ENCODE measurements around the gene PIK3R1. TPM values are rescaled to one million over a fixed set of nuclear protein-coding genes. Genes with fewer than 3 reads are reported as not detected.

PIK3R1 gene
- total RNA-seq, 6 donors from 2014 or later: 52.3 to 112 (median 92.5) TPM

DNA sequence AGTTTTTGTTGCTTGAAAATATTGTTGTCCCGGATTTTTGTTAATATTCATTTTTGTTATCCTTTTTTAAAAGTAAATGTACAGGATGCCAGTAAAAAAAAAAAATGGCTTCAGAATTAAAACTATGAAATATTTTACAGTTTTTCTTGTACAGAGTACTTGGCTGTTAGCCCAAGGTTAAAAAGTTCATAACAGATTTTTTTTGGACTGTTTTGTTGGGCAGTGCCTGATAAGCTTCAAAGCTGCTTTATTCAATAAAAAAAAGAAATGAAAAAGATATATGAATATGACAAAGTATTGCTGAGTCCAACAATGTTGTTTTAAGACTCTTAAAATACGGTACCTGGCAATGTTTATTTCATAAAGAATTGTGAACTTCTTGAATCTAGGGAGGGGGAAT is 82.9 kb downstream of the PIK3R1 start:
- H3K4me3 ChIP-seq: no peak overlapping the region
- no peak for TF ChIP-seq POLR2AphosphoS5 (IDR thresholded peaks at IDR 0.05)
- TF ChIP-seq EP300 (IDR thresholded peaks at IDR 0.05): no peak
- no peak for TF ChIP-seq POLR2A (IDR thresholded peaks at IDR 0.05)
- TF ChIP-seq, protein P1, sequence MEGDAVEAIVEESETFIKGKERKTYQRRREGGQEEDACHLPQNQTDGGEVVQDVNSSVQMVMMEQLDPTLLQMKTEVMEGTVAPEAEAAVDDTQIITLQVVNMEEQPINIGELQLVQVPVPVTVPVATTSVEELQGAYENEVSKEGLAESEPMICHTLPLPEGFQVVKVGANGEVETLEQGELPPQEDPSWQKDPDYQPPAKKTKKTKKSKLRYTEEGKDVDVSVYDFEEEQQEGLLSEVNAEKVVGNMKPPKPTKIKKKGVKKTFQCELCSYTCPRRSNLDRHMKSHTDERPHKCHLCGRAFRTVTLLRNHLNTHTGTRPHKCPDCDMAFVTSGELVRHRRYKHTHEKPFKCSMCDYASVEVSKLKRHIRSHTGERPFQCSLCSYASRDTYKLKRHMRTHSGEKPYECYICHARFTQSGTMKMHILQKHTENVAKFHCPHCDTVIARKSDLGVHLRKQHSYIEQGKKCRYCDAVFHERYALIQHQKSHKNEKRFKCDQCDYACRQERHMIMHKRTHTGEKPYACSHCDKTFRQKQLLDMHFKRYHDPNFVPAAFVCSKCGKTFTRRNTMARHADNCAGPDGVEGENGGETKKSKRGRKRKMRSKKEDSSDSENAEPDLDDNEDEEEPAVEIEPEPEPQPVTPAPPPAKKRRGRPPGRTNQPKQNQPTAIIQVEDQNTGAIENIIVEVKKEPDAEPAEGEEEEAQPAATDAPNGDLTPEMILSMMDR (IDR thresholded peaks at IDR 0.05): no peak
- H3K27ac ChIP-seq: no peak overlapping the region
- no peaks in the 10 kb centered on the region for H3K27me3 ChIP-seq
- DNase-seq (no peak), ATAC-seq (ENCODE audit: low FRiP score in 2 of 2) (no peak)
- peaks cover 3 to 12% (median 4%) of the 10 kb centered on the region in 4 donors for H3K4me1 ChIP-seq
- WGBS, 2 donors: 76 to 80% methylated on average over 2 of the region's 2 CpGs
- no peaks in the 10 kb centered on the region for H3K9me3 ChIP-seq
- peaks cover 33 to 75% (median 49%) of the 10 kb centered on the region in 4 donors for H3K36me3 ChIP-seq

- no peak for ATAC-seq (ENCODE audit: low FRiP score in 2 of 2)
- WGBS, 2 donors: 55 to 59% methylated on average over 4 of the region's 4 CpGs
- peaks cover 29 to 68% (median 44%) of the 10 kb centered on the region in 4 donors for H3K36me3 ChIP-seq
Observed at GRCh38 chr5:68299105-68299504, 83.5 kb downstream of the PIK3R1 start.

DNA sequence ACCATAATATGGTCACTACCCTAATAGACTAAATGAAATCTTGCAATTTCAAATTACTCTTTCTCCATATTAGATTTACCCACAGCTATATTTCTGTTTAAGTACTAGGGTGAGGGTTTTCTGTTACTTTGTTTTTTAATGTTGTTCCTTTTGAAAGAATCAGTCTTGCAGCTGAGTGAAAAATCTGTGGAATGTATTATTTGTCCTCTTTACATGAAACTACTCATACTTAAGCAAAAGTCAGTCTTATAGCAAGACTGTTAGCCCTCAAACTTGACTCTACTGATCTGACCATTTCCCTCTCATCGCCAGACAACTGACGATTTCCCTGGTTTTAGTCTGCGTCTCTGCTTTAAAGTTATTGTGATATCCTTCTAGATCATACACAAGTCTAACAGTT is 84.0 kb downstream of the PIK3R1 start:
- H3K4me3 ChIP-seq: no peak overlapping the region
- DNase-seq (no peak), ATAC-seq (ENCODE audit: low FRiP score in 2 of 2) (no peak)
- H3K27me3 ChIP-seq: no peaks in the 10 kb centered on the region
- H3K9me3 ChIP-seq: no peaks in the 10 kb centered on the region
- H3K36me3 ChIP-seq: peaks cover 25 to 64% (median 39%) of the 10 kb centered on the region in 4 donors
- H3K4me1 ChIP-seq: peaks cover 3 to 12% (median 4%) of the 10 kb centered on the region in 4 donors
- 84 to 97% methylated on average over 3 of the region's 3 CpGs for WGBS, 2 donors
- no peak for TF ChIP-seq EP300 (IDR thresholded peaks at IDR 0.05)
- TF ChIP-seq, protein P1 (IDR thresholded peaks at IDR 0.05): no peak
- no peak for TF ChIP-seq POLR2A (IDR thresholded peaks at IDR 0.05)
- no peak for TF ChIP-seq POLR2AphosphoS5 (IDR thresholded peaks at IDR 0.05)
- H3K27ac ChIP-seq: no peak overlapping the region

More at GRCh38 chr5:68299105-68299504, 83.5 kb downstream of the PIK3R1 start:
- no peak for TF ChIP-seq POLR2A (IDR thresholded peaks at IDR 0.05)
- TF ChIP-seq, protein P1 (IDR thresholded peaks at IDR 0.05): no peak
- no peak for TF ChIP-seq EP300 (IDR thresholded peaks at IDR 0.05)
- no peak for TF ChIP-seq POLR2AphosphoS5 (IDR thresholded peaks at IDR 0.05)
- Histone ChIP-seq H3K27me3 (no peaks in the 10 kb centered on the region), H3K9me3 (no peaks in the 10 kb centered on the region), H3K27ac (no peak overlapping the region), H3K4me1 (peaks cover 3 to 12% (median 4%) of the 10 kb centered on the region in 4 donors), H3K4me3 (no peak overlapping the region)
- no peak for DNase-seq

- peaks cover under 1 to 28% (median 9%) of the 10 kb centered on the region in 4 donors for H3K36me3 ChIP-seq
- DNase-seq: no peak
- no peaks in the 10 kb centered on the region for H3K9me3 ChIP-seq
- H3K27me3 ChIP-seq: no peaks in the 10 kb centered on the region
- TF ChIP-seq, protein P1 (IDR thresholded peaks at IDR 0.05): no peak
- TF ChIP-seq POLR2A (IDR thresholded peaks at IDR 0.05) (no peak), POLR2AphosphoS5 (IDR thresholded peaks at IDR 0.05) (no peak), EP300 (IDR thresholded peaks at IDR 0.05) (no peak)
- 69 to 80% methylated on average over 3 of the region's 3 CpGs for WGBS, 2 donors
- ATAC-seq (ENCODE audit: low FRiP score in 2 of 2): no peak
- peaks cover 0 to 3% (median 1%) of the 10 kb centered on the region in 4 donors for H3K4me1 ChIP-seq
- no peak overlapping the region for H3K27ac ChIP-seq
- no peak overlapping the region for H3K4me3 ChIP-seq
Observed at GRCh38 chr5:68303038-68303738, 87.6 kb downstream of the PIK3R1 start.
